Mucosa of rectum (tissue), 2 donors: Measurements from ENCODE around the gene FURIN.

Experiments used
- H3K27ac ChIP-seq, 2 donors: one replicate each; pipeline ENCODE4 v1.7.0; 2013; ENCODE audit warnings: inconsistent platforms in 2 of 2, low read depth in 2 of 2, low read length in 2 of 2
- H3K27me3 ChIP-seq, 2 donors: one replicate each; pipeline ENCODE4 v1.7.0; 2013; ENCODE audit warnings: low read length in 2 of 2; ENCODE audit not compliant: control insufficient read depth in 2 of 2, insufficient read depth in 2 of 2
- H3K36me3 ChIP-seq, 2 donors: one replicate each; pipeline ENCODE4 v1.7.0; 2013; ENCODE audit warnings: low read length in 2 of 2; ENCODE audit not compliant: control insufficient read depth in 2 of 2, insufficient read depth in 2 of 2
- H3K4me1 ChIP-seq, 2 donors: one replicate each; pipeline ENCODE4 v1.7.0; 2013; ENCODE audit warnings: low read length in 2 of 2, mild to moderate bottlenecking in 1 of 2; ENCODE audit not compliant: control insufficient read depth in 2 of 2, insufficient read depth in 2 of 2
- H3K4me3 ChIP-seq, 2 donors: one replicate each; pipeline ENCODE4 v1.7.0; 2013; ENCODE audit warnings: low read length in 2 of 2
- H3K9ac ChIP-seq, 2 donors: one replicate each; pipeline ENCODE4 v1.7.0; 2013; ENCODE audit warnings: low read length in 2 of 2, low read depth in 1 of 2, mild to moderate bottlenecking in 1 of 2
- H3K9me3 ChIP-seq, 2 donors: one replicate each; pipeline ENCODE4 v1.7.0; 2013; ENCODE audit warnings: low read length in 2 of 2; ENCODE audit not compliant: control insufficient read depth in 2 of 2
- donor health status: healthy.
- donor health status: Normal muscosa, but diverticular disease.

Gene FURIN

GRCh38 chr15:90901175-90902039 lies 33.0 kb downstream of the FURIN start:
- H3K36me3 ChIP-seq = peaks cover 15 to 17% of the 10 kb centered on the region in 2 donors
- H3K27ac ChIP-seq = peak overlapping the region; percentile 93 to 97
- no peaks in the 10 kb centered on the region for H3K27me3 ChIP-seq
- peak overlapping the region; percentile 90 to 92 for H3K9ac ChIP-seq
- H3K4me1 ChIP-seq = peaks cover 12 to 18% of the 10 kb centered on the region in 2 donors
- H3K9me3 ChIP-seq = no peaks in the 10 kb centered on the region
- H3K4me3 ChIP-seq = peak overlapping the region; percentile 86 to 92

GRCh38 chr15:90902040-90902839 lies 33.9 kb downstream of the FURIN start:
- peak overlapping the region; percentile 90 to 92 for H3K9ac ChIP-seq
- no peaks in the 10 kb centered on the region for H3K9me3 ChIP-seq
- H3K4me3 ChIP-seq = peak overlapping the region; percentile 86 to 92
- no peaks in the 10 kb centered on the region for H3K27me3 ChIP-seq
- H3K36me3 ChIP-seq = peaks cover 23 to 25% of the 10 kb centered on the region in 2 donors
- H3K4me1 ChIP-seq = peaks cover 12 to 18% of the 10 kb centered on the region in 2 donors
- H3K27ac ChIP-seq = peak overlapping the region; percentile 93 to 97

- Histone ChIP-seq H3K36me3 (peaks cover 30 to 33% of the 10 kb centered on the region in 2 donors), H3K9ac (peak within 1 kb of the TSS; percentile 90 to 92), H3K27ac (peak within 1 kb of the TSS; percentile 93 to 97), H3K4me1 (peaks cover 12 to 18% of the 10 kb centered on the region in 2 donors), H3K4me3 (peak within 1 kb of the TSS; percentile 86 to 92), H3K27me3 (no peaks in the 10 kb centered on the region), H3K9me3 (no peaks in the 10 kb centered on the region)
Observed at GRCh38 chr15:90902840-90903732, 34.7 kb downstream of the FURIN start, which contains the start of gene MAN2A2. MAN2A2 (plus strand) TSS chr15:90903302; CDS start chr15:90904208, 906 bp downstream.

GRCh38 chr15:90903733-90904536 lies 35.5 kb downstream of the FURIN start:
- Histone ChIP-seq H3K9me3 (no peaks in the 10 kb centered on the region), H3K27me3 (no peaks in the 10 kb centered on the region), H3K4me3 (peak overlapping the region; percentile 74 to 81), H3K36me3 (peaks cover 33% of the 10 kb centered on the region in 2 donors), H3K4me1 (peaks cover 12 to 18% of the 10 kb centered on the region in 2 donors), H3K27ac (peak overlapping the region; percentile 88 to 93), H3K9ac (peak overlapping the region; percentile 80 to 88)

- Histone ChIP-seq H3K27me3 (no peaks in the 10 kb centered on the region), H3K9ac (no peak overlapping the region), H3K36me3 (peaks cover 37% of the 10 kb centered on the region in 2 donors), H3K9me3 (no peaks in the 10 kb centered on the region), H3K4me3 (no peak overlapping the region), H3K27ac (no peak overlapping the region), H3K4me1 (peaks cover 12 to 18% of the 10 kb centered on the region in 2 donors)
Observed at GRCh38 chr15:90904746-90905145, 36.4 kb downstream of the FURIN start.

GRCh38 chr15:90905306-90906180 lies 37.2 kb downstream of the FURIN start:
- no peaks in the 10 kb centered on the region for H3K9me3 ChIP-seq
- no peak overlapping the region for H3K27ac ChIP-seq
- H3K27me3 ChIP-seq = no peaks in the 10 kb centered on the region
- H3K9ac ChIP-seq = no peak overlapping the region
- peaks cover 42 to 44% of the 10 kb centered on the region in 2 donors for H3K36me3 ChIP-seq
- H3K4me3 ChIP-seq = no peak overlapping the region
- H3K4me1 ChIP-seq = peaks cover 12 to 18% of the 10 kb centered on the region in 2 donors

- Histone ChIP-seq H3K4me1 (peaks cover 12 to 18% of the 10 kb centered on the region in 2 donors), H3K4me3 (no peak overlapping the region), H3K36me3 (peaks cover 49 to 52% of the 10 kb centered on the region in 2 donors), H3K27ac (no peak overlapping the region), H3K9me3 (no peaks in the 10 kb centered on the region), H3K9ac (no peak overlapping the region), H3K27me3 (no peaks in the 10 kb centered on the region)
Observed at GRCh38 chr15:90906181-90906849, 37.9 kb downstream of the FURIN start.

GRCh38 chr15:90907051-90907660 lies 38.8 kb downstream of the FURIN start:
- peaks cover 6 to 12% of the 10 kb centered on the region in 2 donors for H3K4me1 ChIP-seq
- no peaks in the 10 kb centered on the region for H3K9me3 ChIP-seq
- no peaks in the 10 kb centered on the region for H3K27me3 ChIP-seq
- H3K4me3 ChIP-seq = no peak overlapping the region
- peaks cover 58 to 60% of the 10 kb centered on the region in 2 donors for H3K36me3 ChIP-seq
- H3K27ac ChIP-seq = no peak overlapping the region
- no peak overlapping the region for H3K9ac ChIP-seq
